ENCODE measurements around the gene CARS1. TPM values are rescaled to one million over a fixed set of nuclear protein-coding genes. Genes with fewer than 3 reads are reported as not detected.

CARS1 gene
- total RNA-seq, 1 donor from 2014 or later: 23.6 TPM

DNA sequence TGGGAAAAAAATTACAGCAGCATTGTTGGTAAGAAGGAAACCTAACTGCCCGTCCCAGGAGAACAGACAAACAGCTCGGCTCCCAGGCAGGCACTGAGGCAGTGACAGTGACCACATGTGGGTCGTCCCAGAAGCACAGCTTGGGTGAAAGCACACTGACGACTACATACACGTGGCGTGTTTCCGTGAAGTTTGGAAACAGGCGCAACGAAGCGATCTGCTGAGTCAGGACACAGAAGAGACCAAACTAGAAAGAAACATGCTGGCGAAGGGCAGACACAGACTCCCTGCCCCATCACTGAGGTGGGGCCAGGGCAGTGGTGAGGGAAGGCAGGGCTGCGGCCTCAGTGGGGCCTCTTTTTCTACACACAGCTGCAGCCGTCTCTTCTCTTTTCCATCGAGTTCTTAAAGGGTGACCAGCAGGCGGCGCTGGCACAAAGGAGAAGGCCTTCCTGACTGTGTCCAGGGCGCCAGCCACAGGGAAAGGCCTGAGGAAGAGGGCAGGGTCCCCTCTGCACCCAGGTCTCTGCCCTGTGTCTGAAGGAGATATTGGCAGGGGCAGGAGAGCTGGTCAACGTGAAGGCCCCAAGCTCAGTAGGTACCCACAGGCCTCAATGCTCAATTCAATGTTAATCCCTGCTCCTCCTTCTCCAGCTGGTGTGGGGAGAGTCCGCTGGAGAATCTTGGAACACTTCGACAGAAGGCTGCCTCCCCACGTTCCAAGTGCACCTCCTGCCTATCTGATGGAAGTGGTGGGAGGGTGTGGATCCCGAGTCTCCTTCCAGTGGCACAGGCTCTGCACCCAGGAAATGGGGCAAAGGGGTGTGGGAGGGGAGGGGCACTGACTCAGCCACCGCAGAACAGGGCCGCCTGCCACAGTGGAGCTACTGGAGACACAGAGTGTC, 19.9 kb downstream of the CARS1 start:
- peak; percentile 12 for DNase-seq

DNA sequence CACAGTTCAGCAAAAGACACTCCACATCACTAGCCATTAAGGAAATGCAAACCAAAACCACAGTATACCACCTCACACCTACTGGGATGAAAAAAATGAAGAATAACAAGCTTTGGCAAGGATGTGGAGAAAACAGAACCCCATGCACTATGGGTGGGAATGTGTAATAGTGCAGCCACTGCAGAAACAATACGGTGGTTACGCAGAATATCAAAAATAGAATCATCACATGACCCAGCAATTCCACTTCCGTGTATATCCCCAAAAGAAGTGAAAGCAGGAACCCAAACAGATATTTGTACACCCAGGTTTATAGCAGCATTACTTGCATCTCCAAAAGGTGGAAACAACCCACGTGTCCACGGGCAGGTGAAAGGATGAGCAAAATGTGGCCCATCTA, 20.8 kb downstream of the CARS1 start:
- no peak for DNase-seq

DNA sequence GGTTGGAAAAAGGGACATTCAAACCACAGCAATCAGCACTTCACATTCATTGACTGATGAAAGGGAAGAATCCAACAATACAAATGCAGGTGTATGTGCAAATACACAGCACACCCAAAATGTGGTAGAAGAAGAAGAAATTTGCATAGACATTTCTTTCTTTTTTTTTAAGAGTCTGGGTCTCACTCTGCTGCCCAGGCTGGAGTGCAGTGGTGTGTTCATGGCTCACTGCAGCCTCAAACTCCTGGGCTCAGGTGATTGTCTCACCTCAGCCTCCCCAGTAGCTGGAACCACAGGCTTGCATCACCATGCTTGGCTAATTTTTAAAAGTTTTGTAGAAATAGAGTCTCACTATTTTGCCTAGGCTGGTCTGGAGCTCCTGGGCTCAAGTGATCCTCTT, 21.9 kb downstream of the CARS1 start:
- DNase-seq: no peak

DNA sequence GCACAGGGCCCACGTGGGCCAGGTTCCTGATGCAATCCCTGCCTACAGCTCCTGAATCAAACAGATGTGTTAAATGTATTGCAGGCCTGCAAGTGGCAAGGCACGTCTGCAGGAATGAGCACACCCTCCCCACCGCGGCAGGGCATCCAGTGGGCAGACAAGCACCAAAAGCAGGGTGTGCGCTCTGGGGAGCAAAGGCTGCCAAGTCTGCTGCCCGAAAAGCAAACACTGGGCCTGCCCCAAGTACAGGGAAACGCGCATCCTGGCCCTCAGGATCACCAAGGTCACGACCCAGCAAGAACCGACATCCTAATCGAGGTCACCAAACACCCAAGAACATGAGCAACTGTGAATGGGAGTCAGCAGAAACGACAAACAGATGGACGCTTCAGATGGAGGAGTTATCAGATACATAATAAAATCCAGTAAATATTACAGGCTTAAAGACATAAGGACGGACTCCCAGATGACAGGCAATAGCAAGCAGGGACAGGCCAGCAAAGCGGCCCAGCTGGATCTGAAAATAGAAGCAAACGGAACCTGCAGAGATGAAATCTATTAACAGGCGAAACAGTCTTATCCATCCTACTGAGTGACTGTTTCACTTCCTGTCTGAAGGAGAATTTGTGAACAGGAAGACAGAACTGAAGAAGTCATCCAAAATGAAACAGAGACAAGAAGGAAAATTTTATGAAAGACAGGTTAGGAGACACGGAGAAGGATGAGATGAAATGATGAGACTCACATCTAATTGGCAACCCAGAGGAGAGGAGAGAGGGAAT, 26.7 kb downstream of the CARS1 start:
- DNase-seq: no peak

DNA sequence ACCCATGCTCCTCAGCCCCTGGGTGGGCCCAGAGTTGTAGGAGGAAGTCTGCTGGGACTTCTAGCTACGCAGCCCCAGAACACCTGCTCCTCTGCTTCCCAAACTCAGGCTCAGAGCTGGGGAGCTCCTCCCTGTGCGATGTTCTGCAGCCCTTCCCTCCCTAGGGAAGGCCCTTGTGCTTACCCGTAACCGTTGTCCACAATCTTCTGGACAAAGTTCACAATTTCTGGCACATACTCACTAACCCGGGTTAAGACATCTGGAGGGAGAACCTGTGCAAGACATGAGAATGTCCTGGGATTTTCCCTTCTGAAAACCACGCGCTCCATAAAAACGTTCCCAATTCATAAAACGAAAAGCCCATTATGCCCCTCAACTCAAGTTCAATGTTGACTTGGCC, 28.4 kb downstream of the CARS1 start:
- DNase-seq: no peak

DNA sequence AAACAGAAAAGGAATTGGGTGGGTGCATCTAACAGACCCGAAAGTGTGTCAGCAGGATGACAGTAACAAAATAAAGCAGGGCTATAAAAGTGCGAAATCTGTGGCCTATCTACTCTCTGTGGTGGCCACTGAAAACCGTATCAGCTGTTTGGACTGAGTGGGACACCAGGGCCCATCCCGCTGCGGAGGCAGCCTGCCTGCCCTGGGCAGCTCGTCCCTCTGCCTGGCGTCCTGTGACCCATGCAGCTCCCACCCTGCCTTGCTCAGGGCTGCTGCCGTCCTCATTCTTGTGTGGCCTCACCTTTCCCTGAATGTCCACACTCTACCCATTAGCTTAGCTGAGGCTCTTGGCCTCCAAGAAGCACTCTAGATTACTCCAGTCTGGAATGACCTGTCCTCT, 30.4 kb downstream of the CARS1 start:
- no peak for DNase-seq

DNA sequence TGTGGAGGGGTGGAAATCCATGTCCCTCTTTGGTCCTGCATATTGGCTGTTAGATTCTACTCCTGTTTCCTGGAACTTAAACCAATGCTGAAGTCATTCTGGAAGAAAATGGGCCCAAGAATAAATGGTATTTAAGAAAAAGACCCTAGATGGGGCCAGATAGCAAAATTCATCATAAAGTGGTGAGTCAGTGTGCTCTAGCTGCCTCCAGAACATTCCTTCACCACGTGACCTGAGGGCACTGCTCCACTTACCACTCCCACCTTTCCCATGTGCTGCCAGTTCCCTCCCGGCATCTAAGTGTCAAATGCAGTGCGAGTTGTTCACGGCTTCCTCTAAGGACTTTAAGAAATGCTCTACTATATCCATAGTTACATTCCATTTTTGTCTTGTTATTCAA, 34.2 kb downstream of the CARS1 start:
- DNase-seq: no peak

DNA sequence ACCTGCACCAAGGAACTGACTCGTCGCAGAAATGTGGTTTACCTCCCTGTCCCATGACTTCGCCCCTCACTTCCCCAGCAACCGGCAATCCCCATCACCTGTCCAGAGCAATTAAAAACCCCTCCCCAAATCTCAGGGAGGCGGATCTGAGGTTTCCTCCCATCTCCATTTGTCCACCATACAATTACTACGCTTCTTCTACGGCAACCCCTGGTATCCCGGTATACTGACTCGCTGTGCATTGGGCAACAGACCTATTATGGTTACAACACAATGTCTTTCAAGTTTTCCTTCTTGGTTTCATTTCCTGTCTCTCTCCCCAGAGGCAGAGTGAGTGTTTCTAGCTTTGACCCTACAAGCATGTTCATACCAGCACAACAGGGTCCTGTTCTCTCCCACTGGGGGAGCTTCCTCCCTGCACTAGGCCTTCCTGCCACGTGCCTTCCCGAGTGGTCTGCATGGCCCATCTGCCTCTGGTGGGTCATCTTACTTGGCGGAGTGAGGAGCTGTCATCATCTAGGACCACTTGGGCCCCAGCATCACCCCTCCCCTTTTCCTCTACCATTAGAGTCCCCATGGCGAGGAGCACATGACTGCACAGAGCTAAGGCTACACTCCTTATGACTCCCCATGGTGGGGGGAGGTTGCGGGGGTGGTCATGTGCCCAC, 34.8 kb downstream of the CARS1 start:
- DNase-seq: no peak

DNA sequence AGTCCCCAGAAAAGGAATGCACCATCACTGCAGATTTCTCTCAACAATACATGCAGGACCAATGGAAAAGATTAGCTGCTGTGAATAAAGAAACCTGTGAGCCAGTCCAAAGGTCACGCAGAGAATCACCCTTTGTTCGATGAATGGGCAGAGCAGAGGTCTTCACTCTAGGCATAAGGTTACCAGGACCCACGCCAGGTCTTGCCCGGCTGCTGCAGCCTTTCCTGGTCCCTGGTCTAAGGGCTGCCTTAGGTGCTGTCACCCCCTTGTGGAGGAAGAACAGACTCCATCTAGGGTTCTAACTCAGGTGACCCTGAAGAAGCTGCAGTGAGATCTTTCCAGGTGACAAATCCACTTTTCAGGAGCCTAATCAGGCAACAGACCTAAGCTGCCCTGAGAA, 36.1 kb downstream of the CARS1 start:
- no peak for DNase-seq

DNA sequence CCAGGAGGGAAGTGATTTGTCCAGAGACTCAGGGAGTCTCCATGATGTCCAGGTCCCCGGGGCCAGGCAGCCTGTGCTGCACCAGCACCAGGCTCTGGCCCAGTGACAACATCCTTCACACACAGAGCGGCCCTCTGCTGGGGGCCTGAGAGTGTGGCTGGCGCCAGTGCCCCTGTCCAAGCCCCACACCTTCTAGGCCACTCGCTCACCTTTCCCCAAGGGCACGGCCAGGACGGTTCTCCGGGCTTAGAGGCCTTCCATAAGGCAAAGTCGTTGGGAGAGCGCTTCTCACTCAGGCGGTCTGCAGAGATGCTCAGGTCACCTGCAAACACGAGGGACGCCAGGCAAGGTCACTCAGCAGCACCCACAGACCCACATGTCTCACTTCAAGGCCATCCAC, 37.2 kb downstream of the CARS1 start:
- DNase-seq: no peak

DNA sequence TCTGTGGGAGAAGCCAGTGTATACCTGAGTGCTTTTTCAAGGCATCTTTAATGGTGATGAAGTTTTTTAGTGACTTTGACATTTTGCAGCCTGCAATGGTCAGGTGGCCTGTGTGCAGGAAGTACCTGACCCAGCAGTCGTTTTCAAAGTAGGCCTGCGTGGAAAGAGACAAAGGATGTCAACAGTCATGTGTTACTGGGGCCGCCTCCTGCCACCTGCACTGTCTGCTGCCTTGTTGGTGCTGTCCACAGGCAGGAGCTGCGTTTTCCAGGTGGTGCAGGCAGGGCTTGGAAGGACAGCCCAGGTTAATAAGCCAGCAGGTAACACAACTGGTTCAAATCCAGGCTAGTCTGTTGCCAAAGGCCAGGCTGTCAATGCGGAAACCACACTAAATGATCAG, 38.6 kb downstream of the CARS1 start:
- DNase-seq: no peak

DNA sequence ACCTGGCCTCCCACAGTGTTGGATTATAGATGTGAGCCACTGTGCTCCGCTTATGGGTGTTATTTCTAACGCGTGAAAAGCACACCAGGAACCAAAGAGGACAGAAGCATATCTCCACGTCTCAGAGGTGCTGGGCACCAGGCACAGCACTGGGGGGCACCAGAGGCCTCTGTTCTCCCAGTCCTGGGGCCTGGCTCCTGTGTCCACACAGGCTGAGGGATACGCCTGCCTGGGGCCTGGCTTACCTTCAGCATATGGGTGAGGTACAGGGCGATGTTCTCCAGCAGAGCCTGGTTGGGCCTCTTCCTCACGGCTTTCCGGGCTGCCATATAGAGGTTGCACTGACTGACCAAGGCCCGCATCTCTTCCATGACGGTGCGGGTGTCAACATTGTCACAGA, 40.4 kb downstream of the CARS1 start:
- DNase-seq: no peak

DNA sequence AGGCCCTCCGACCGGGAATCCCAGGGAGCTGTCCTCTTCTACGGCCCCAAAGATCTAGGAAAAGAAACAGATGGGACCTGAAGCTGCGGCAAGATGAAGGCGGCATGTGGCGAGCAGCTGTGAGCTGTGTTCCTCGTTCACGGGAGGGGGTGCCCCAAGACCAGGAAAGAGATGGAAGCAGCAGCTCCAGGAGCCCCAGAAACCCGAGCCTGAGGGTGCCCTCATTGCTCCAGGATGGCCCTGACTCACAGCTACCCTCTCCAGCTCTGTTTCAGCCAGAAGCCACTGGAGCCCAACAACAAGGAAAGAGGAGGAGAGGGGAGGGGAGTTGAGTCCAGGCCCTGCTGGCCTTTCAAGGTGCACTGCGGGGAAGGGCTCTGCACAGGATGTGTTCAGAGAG, 41.4 kb downstream of the CARS1 start:
- peak; percentile 15 for DNase-seq

DNA sequence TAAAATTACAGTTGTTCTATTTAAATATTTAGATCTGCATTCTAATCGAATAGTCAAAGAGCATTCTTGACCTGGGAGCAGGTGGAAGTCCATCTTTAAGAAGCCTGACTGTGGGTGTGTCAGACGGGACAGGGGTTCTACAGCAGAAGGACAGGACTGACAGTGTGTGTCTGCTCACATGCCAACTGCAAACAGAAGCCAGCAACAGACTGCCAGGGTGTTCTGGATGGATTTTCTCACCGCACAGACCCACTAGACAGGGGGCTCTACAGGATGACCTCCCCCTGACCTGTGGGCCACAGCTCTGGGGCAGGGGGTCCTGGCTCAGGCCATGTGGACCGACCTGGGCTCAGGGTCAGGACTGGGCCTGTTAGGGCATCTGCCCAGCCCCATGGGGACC, 42.3 kb downstream of the CARS1 start:
- no peak for DNase-seq

DNA sequence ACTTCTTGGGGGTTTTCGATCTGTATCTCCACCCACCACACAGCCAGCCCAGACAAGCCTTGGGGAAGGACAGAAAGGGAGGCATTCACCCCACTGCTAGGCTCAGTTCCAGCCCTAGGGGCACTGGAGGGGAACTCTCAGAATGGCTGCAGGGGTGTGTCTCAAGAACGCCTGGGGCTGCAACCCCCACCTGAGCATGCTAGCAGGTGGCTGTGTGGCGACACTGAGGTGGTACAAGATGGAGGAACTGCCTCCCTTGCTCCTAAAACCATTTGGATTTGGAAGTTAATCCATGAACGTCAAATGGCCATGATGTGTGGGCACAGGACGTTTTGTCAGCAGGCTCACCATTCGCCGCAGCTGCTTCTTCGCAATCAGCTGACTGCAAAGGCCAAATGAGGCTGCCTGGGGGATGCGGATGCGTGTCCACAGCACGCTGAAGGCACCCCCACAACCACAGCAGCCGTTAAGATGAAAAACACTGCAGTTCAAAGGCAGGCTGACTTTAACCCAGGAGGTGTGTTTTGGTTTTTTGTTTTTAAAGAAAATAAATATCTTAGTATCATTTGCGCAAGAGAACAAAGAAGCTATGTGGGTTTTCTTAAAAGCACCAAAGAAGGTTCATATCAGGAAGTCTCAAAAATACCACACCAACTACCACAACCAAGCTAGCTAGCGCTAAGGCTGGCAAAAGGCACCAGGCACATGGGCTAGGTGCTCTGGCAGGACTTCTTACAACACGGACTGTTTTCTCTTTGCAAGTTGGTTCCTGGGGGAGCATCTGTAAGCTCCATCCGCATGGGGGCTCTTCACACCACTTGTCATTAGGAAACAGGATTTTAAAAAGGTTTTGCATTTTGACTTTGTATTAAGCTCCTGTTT, 42.9 kb downstream of the CARS1 start:
- no peak for DNase-seq

DNA sequence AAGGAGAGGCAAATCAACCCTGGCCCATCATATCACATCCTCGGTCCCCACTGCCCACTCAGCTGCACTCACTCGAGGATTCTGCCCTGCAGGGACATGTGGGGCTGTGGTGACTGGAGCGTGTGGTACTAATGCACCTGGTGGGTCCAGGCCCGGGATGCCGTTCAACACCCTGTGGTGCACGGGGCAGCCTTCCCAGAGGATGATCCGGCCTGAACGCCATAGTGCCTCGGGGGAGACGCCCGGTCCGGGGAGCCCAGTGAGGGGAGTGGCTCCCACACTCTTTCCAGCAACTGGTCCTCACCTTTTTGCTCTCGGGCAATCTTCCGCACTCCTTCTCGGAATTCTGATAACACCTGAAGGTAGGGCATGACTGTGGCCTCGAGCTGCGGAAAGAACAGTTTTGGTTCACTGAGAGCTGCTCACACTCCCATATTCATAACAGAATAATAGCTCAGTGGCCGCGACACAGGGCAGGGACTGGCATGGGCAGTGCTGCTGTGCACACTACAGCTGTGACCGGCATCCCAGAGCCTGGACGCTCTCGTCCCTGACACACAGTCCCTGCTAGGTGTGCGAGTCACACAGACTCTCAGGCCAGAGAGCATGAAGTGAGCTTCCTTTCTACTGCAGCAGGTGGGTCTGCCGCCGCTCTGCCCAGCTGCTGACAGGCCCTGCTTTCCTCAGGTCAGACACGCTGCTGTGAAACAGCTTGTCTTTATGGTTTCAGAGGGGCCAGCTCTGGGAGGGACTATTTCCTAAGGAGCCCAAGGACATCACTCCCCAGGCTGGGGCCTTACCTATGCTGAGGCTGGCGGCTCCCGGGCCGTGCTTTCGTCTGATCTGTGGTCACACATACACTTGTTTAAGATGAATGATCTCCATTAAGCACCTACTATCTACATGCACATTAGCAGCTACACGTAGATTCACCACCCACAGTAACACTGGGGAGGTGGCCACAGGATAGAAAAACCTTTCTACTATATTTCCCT, 45.0 kb downstream of the CARS1 start:
- no peak for DNase-seq

DNA sequence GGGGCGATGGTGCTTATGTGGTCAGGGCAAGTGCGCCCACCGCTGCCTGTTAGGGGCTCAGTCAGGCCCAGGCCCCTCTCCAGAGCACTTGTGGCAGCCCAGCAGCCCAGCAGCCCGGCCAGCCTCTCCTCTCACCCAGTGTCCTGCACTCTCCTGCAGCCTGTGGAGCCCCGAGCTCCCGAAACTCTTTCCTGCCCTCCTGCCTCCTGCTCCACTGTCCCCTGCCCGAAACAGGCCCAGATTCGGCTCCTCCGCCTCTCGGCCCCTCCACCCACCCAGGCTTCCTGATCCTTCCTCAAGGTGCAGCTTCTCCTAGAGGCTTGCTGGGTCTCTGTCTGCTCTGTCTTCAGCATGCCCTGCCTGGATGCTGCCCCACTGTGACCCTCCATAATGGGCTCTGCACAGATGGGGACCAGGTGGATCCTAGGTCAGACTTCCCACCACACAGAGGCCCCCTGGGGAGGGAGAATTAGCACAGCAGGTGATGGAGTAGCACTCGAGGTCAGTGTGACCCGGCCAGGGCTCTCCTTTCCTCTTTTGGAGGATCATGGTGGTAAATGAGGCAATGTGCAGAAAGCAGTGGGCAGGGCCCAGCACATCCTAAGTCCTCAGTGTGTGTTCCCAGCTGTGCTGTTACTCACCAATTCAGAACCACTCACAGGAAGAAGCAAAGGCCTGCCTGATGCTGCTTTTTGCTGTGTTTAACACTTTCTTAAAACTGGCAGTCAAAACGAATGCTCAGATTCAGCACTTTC, 46.5 kb downstream of the CARS1 start:
- DNase-seq: no peak

DNA sequence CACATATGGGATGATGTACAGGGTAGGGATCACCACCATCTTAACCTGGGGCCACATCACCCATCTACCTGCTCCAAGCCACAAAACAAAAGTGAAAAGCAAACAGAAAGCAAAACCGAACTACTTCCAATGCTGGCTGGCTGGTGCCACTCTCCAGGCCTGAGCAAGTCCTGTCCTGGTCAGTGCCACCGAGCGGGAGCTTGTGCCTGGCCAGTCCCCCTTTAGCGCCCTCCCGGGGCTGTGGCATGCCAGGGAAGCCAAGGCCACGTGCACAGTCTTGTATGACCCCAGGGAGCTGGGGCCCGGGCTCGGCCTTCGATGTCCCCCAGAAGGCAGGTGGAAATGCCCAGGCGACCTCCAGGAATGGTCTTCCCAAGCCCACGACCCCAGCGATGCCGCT, 47.2 kb downstream of the CARS1 start:
- no peak for DNase-seq

DNA sequence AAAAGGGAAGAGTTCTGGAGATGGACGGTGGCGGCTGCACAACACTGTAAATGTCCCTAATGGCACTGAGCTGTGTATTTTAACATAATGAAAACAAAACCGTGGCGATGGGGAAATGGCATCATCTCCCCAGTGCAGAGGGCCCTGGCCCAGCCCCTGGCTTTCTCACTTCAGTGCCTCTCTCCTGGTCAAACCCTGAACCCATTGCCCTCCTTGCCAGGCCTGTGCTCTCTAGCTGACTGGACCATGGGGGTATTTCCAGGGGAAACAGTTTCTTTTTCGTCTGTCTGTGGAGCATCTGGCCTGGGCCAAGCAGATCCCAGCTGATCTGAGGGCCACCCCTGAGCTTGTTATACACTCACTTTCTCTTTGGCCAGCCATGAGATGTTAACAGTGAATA, 47.7 kb downstream of the CARS1 start:
- DNase-seq: no peak

DNA sequence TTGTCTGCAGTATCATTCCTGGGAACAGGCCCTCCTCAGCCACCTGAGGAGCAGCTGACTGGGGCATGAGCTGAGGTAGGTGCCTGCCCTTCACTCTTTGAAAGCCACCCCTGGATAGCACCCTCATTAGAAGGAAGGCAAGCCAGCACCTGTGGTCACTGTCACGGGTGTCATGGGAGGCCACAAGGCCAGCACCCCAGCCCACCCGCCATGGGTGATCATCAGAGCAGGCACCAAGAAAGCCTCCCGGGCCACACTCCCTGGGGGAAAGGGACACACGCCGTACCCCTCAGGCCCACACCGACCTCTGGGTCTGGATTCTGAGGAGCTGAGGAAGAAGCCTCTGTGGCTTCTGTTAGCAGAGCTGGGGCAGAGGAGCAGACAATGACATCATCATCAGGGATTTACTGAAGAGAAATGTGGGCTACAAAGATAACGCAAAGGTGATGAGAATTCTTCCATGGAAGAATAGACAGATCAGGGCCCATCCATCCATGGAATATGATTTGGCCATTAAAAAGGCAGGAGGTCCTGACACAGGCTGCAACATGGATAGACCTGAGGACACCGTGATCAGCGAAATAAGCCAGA, 48.4 kb downstream of the CARS1 start:
- no peak for DNase-seq
